A673 (cell line): ENCODE data around the gene TSPAN10.
"Not testable (repeated sequence)": the region's sequence is repeated elsewhere in the genome, so short reads cannot be mapped to it uniquely, and the experiment has no call there.

Experiments
- CTCF ChIP-seq: fragments of 300-800, 200-600 bp; sonication (generic); conservative IDR thresholded peaks from 2 replicates; pipeline ENCODE4 v1.5.1; 2017; ENCODE audit warnings: low read depth, mild to moderate bottlenecking, antibody characterized with exemption, low read length, moderate library complexity, mixed read lengths
- EZH2 ChIP-seq: fragments of 200-600 bp; sonication (generic); IDR thresholded peaks from 2 replicates; pipeline ENCODE4 v1.6.1; 2017; ENCODE audit warnings: borderline replicate concordance, low read depth, mild to moderate bottlenecking, mixed read lengths, antibody characterized with exemption, low read length; ENCODE audit not compliant: poor library complexity, severe bottlenecking

GRCh38 chr17:81675515-81676221 lies 38.7 kb downstream of the TSPAN10 start:
- TF ChIP-seq CTCF: peak; percentile 50
- TF ChIP-seq EZH2: not testable (repeated sequence)
